Adipocyte (in vitro differentiated cells): ENCODE results near the gene MSH2.

Source experiments
- DNase-seq: peaks from one replicate; pipeline ENCODE4 v3.0.0-alpha.2; 2015; ENCODE audit warnings: low read depth
- H3K27me3 ChIP-seq: replicated peaks from 2 replicates; pipeline ENCODE4 v1.7.0; 2013; ENCODE audit warnings: mild to moderate bottlenecking, low read length, moderate library complexity; ENCODE audit not compliant: control insufficient read depth, insufficient read depth
- H3K36me3 ChIP-seq: 2 replicates; pipeline ENCODE4 v1.7.0; 2013; ENCODE audit warnings: low read length, mild to moderate bottlenecking, moderate library complexity; ENCODE audit not compliant: control insufficient read depth, insufficient read depth, severe bottlenecking
- H3K4me1 ChIP-seq: 2 replicates; pipeline ENCODE4 v1.7.0; 2013; ENCODE audit warnings: mild to moderate bottlenecking, low read length, moderate library complexity; ENCODE audit not compliant: control insufficient read depth, insufficient read depth
- H3K4me3 ChIP-seq: 2 replicates; pipeline ENCODE4 v1.7.0; 2013; ENCODE audit warnings: mild to moderate bottlenecking, low read length, moderate library complexity
- H3K9ac ChIP-seq: 2 replicates; pipeline ENCODE4 v1.7.0; 2013; ENCODE audit warnings: mild to moderate bottlenecking, low read length, moderate library complexity
- H3K9me3 ChIP-seq: 2 replicates; pipeline ENCODE4 v1.7.0; 2013; ENCODE audit warnings: mild to moderate bottlenecking, low read length, moderate library complexity; ENCODE audit not compliant: control insufficient read depth

MSH2 gene

DNA sequence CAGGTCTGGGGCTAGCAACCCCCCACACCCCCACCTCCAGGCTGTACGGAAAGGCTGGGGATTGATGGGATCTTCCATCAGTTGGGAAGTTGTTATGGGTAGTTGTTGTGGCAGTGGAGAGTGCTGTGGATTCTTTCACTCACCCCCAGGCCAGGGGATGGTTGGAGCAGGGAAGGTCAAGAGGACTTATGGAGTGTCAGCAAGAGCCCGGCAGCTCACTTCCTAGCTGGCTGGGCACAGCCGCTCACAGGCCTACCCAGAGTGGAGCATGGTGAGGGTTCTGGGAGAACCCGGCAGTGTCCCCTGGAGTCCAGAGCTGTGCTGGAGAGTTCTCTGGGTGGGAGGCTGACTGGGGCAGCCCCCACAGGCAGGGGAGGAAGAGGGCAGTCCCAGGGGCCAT is 122.2 kb downstream of the MSH2 start:
- Histone ChIP-seq H3K36me3 (no peaks in the 10 kb centered on the region), H3K9ac (no peak overlapping the region), H3K4me3 (no peak overlapping the region), H3K4me1 (peaks cover 4% of the 10 kb centered on the region), H3K9me3 (no peaks in the 10 kb centered on the region), H3K27me3 (peaks cover 28% of the 10 kb centered on the region)
- no peak for DNase-seq

- Histone ChIP-seq H3K4me1 (no peaks in the 10 kb centered on the region), H3K36me3 (no peaks in the 10 kb centered on the region), H3K9ac (no peak overlapping the region), H3K9me3 (no peaks in the 10 kb centered on the region), H3K4me3 (no peak overlapping the region), H3K27me3 (peaks cover 14% of the 10 kb centered on the region)
- no peak for DNase-seq
Observed at GRCh38 chr2:47528455-47528854, 125.5 kb downstream of the MSH2 start.

DNA sequence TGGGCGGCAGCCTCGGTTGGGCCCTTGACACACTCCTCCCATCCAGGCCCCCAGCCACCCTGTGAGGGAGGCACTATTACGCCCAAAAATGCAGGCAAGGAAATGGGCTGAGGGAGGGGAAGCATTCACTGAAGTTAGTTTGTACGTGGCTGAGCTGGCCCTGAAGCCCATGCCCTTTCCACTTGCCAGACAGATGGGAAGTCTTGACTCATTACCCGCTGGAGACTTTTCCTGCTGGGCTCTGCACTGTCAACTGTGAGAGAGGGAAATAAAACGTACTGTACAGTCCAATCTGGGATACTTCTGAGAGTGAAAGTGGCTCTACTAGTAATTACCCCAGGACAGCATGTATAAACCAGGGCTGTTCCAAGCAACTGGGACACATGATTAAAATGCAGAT is 125.9 kb downstream of the MSH2 start:
- Histone ChIP-seq H3K4me1 (peaks cover 2% of the 10 kb centered on the region), H3K9ac (no peak overlapping the region), H3K27me3 (peaks cover 10% of the 10 kb centered on the region), H3K9me3 (no peaks in the 10 kb centered on the region), H3K4me3 (no peak overlapping the region), H3K36me3 (no peaks in the 10 kb centered on the region)
- DNase-seq, result no peak

DNA sequence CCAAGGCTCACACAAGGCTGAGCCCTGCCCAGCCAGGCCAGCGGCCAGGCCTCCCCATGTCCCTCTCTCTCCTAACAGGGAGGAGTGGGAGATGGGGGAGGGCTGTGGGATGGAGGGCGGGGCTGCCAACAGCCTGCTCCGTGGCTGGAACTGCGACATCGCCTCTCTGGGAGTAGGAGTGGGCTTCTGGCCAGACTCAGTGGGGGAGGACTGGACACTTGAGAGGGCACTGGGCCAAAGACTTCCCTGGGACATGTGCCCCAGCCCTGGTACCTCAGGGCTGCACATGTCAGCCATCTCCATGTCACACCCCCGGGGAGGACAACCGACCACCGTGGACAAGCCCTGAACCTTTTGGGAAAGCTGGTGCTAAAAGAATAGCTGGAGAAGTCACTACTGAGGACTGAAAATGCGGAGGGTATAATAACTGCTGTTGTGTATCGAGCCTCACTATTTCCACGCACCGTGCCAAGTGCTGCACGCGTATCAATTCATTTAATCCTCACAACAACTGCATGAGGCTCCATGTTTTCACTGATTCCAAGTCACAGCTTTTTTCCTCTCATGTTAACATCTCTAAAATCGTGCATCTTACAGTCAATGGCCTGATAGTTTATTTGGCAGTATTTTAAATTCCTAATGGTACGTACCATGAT is 127.3 kb downstream of the MSH2 start:
- Histone ChIP-seq H3K36me3 (no peaks in the 10 kb centered on the region), H3K9ac (no peak overlapping the region), H3K9me3 (no peaks in the 10 kb centered on the region), H3K4me1 (peaks cover 8% of the 10 kb centered on the region), H3K4me3 (no peak overlapping the region), H3K27me3 (peaks cover 5% of the 10 kb centered on the region)
- DNase-seq, result no peak

- no peaks in the 10 kb centered on the region for H3K36me3 ChIP-seq
- peaks cover 5% of the 10 kb centered on the region for H3K27me3 ChIP-seq
- no peaks in the 10 kb centered on the region for H3K9me3 ChIP-seq
- DNase-seq, result no peak
- H3K4me3 ChIP-seq, result no peak overlapping the region
- H3K4me1 ChIP-seq, result peaks cover 8% of the 10 kb centered on the region
- H3K9ac ChIP-seq, result no peak overlapping the region
Observed at GRCh38 chr2:47531378-47532042, 128.6 kb downstream of the MSH2 start.
